AG08395 (cell line): ENCODE results near the gene PKNOX2.
A peak's percentile ranks its signal among the peaks of the same experiment; 100 is the strongest.

Experiments
- DNase-seq: peaks from one replicate; pipeline ENCODE4 v3.0.0; 2012; ENCODE audit warnings: mixed read lengths, low spot score

PKNOX2 gene

GRCh38 chr11:125236072-125236825 is 71.7 kb downstream of the PKNOX2 start:
- DNase-seq = no peak

GRCh38 chr11:125239585-125240560 is 75.3 kb downstream of the PKNOX2 start:
- no peak for DNase-seq

DNA sequence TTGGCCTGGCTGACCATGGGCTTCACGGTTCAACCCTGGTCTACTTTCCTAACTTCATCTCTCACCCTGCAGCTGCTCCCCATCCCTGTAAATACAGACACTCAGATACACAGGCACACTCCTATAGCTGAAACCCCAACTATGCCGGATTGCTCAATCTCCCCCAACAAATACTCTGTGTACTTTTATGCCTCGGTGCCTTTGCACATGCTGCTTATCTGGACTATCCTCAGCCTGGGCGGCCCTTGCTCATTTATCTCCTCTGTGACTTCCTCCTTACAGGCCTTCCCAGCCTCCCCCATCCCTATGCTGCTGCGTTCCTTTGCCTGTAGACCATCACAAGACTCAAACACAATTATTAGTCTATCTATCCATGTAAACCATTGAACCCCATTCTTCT is 76.6 kb downstream of the PKNOX2 start:
- no peak for DNase-seq

- no peak for DNase-seq
These were observed 77.7 kb downstream of the PKNOX2 start for GRCh38 chr11:125242141-125242775.

GRCh38 chr11:125244166-125244565 is 79.6 kb downstream of the PKNOX2 start:
- DNase-seq = no peak

DNA sequence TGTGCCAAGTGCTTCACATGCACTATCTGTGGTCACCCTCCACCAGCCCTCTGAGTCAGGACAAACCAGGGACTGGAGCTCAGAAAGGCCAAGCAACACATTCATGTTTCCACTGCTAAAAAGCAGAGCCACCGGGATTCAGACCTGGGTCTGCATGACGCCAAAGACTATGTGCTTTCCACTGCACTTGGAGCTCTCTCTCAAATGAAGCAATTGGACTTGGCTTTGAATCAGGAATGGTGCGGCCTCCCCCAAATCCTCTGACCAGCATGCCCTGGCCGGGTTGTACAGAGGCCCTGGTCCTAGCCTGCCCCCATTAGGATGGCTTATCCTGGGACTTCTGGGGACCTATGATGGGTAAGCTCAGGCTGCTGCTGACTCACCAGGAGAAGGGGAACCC is 80.7 kb downstream of the PKNOX2 start:
- DNase-seq = peak; percentile 12

- no peak for DNase-seq
These were observed 82.9 kb downstream of the PKNOX2 start for GRCh38 chr11:125247431-125247830.

DNA sequence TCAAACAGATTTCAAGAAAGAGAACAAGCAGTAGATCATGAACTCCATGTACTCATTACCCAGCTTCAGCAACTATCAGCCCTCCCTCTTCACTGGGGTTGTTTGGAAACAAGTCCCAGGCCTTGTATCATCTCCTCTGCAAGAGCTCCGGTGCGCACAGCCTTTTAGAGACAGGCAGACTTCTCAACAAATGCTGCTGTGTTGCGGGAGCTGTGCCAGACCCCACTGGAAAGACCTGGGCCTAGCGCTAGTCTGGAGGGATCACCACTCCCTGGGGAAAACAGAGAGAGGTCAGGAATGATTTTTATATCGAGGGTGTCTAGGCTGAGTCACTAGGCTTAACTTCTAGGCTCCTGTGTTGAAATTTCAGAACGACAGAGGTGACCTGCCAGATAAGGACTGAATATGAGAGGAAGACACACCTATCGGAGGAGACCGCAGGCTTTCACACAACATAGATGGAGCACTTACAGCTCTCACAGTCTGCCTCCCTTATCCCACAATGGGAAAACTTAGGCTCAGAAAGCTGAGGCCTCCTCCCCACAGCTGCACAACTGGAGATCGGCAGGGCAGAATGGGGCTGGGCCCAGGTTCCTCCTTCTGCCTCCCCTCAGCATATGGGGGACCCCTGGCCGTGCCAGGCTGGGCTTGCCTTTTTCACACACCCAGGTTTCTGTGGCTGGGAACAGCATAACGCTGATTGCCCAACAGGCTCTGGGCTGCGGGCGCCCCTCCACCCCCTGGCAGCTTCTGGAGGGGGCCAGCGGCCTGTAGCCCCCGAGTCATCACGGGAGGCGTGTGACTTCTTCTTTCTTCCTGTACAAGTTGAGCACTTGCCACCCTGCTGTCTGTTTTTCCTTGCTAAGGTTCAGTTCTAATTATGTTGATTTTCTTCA is 86.0 kb downstream of the PKNOX2 start:
- DNase-seq = no peak

- DNase-seq = no peak
These were observed 86.6 kb downstream of the PKNOX2 start for GRCh38 chr11:125251214-125251545.

- no peak for DNase-seq
These were observed 87.4 kb downstream of the PKNOX2 start for GRCh38 chr11:125251956-125252355.

- no peak for DNase-seq
These were observed 88.7 kb downstream of the PKNOX2 start for GRCh38 chr11:125253289-125253688.

DNA sequence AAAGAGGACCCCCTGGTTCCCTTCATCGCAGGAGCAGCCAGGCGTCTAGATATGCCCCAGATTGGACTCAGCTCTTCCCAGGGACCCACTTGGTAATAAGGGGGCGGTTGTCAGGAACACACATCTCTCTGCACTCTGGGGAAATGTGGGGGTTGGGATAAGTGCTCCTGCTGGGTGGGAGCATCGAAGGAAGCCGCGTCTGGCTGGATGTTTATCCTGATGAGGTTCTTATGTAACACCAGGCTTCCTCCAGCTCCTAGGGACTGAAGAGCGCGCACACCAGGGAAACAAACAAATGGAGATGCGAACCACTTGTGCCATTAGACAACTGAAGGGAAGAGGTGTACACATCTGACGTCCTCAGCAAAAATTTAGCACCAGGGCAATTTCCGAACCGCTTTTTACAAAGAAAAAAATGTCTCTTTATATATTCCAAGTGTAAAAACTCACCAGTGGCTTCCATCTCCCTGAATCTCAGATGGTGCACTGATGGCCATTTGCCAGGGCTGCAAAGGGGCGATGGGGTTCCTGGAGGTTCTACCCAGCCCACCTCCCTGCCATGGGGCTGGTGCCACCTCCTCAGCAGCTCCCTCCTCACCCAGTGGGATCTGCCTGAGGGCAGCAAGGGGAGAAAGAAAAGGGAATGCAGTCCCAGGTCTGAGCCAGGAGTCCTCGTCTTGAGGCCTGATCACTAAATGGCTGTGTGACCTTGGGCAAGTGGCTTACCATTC is 89.4 kb downstream of the PKNOX2 start:
- no peak for DNase-seq

GRCh38 chr11:125256541-125257189 is 92.1 kb downstream of the PKNOX2 start:
- DNase-seq = no peak

DNA sequence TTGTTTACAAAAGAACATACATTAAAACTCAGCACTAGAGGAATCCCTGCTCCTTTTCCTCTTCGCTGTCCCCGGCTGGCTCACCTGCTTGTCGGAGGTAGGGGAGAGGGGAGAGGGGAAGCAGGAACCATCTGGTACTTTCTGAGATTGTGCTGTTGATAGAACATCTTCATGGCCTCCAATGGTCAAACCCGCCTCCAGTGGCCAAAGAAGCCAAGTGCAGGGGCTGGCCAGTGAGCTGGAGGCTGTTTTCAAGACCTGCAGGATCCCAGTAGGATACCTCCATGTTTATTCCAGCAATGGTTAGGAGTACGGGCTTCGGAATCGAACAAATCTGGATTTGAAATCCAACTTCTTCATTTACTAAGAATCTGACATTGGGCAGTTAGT is 92.6 kb downstream of the PKNOX2 start:
- no peak for DNase-seq

- no peak for DNase-seq
These were observed 93.2 kb downstream of the PKNOX2 start for GRCh38 chr11:125257751-125258150.

GRCh38 chr11:125258291-125259032 is 93.9 kb downstream of the PKNOX2 start:
- no peak for DNase-seq

- DNase-seq = no peak
These were observed 97.0 kb downstream of the PKNOX2 start for GRCh38 chr11:125261588-125261987.

DNA sequence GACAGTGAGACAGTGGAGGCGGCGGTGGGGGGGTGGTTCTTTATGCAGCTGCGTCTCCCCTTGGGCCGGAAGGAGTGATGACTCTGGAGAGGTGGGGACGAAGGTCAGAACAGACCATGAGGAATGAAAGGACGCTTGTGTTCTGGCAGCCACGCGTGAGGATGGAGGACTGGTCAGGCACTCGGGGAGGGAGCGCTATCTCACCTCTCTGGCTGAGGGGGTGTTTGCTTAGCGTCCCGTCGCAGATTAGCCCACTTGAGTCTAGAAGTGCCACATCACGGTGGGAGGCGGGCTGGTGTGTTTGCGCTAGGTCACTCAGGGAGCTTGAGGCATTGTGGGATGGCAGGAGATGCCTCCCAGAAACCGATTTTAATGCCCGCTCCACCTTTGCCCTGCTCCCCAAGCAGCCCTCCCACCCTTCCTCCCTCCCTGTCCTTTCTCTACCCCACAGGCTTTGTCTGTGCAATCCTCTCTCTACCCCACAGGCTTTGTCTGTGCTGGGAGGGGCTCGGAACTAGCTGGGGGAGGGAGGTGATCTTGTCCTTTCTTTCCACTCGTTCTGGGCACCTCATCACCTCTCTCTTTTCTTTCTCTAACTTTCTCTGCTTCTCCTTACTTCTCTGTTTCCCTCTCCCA is 97.8 kb downstream of the PKNOX2 start:
- no peak for DNase-seq

GRCh38 chr11:125262830-125263218 is 98.3 kb downstream of the PKNOX2 start:
- DNase-seq = peak; percentile 10
